GM12878 (cell line): ENCODE results near the gene TBX4. TPM values are rescaled to one million over a fixed set of nuclear protein-coding genes. Genes with fewer than 3 reads are reported as not detected.

Source experiments
- ATAC-seq: fragments of 200-7000 bp; cut with Tn5 transposase; 3 replicates; pipeline ENCODE4 v1.9.1; 2020; ENCODE audit warnings: mild to moderate bottlenecking, moderate library complexity
- BruUV-seq: library from RNA; stranded (reverse); fragments of 400-500 nt; replicated peaks from 2 replicates; lab custom pipeline; 2021; lab: Mats Ljungman, UMichigan
- CTCF ChIA-PET: fragments of 300-600 bp; sonication (Branson Sonifier 250); formaldehyde crosslinking; extraction: SDS; loops from one replicate; lab custom pipeline; 2021; ENCODE audit warnings: inconsistent platforms; lab: Yijun Ruan, JAX
- POLR2A ChIA-PET: fragments of 350-600 bp; formaldehyde crosslinking; extraction: SDS; loops from one replicate; lab custom pipeline; 2021; ENCODE audit warnings: inconsistent platforms; lab: Charles Lee
- RAD21 ChIA-PET: fragments of 300-600 bp; sonication (Branson Sonifier 250); formaldehyde crosslinking; loops from one replicate; lab custom pipeline; 2023; ENCODE audit warnings: antibody characterized with exemption; ENCODE audit not compliant: unreplicated experiment; lab: Charles Lee
- SMC1A ChIA-PET: fragments of 300-600 bp; sonication (Branson Sonifier 250); formaldehyde crosslinking; loops from one replicate; lab custom pipeline; 2023; ENCODE audit not compliant: unreplicated experiment, uncharacterized antibody; lab: Charles Lee
- DNase-seq: peaks from one replicate; pipeline ENCODE4 v3.0.0-alpha.2; 2011; ENCODE audit warnings: low read depth, low spot score
- FAIRE-seq: peaks from 3 replicates; lab custom pipeline; 2011; peaks lifted over from hg19 to GRCh38; lab: Jason Lieb, UNC
- H2AFZ ChIP-seq: 2 replicates; pipeline ENCODE4 v1.6.0; 2011; ENCODE audit warnings: low read depth, low read length, control low read depth; ENCODE audit not compliant: control insufficient read depth
- H3K27ac ChIP-seq: 2 replicates; pipeline ENCODE4 v1.5.1; 2011; ENCODE audit warnings: control low read depth; ENCODE audit not compliant: control insufficient read depth, insufficient read depth
- H3K27me3 ChIP-seq, 2 experiments: replicated peaks in 1 of 2; 2 replicates each; pipeline versions ENCODE4 v1.6.0 to v1.6.1; 2011; ENCODE audit warnings: low read length in 1 of 2; ENCODE audit not compliant: control insufficient read depth in 2 of 2, insufficient read depth in 2 of 2
- H3K36me3 ChIP-seq, 2 experiments: 2 replicates each; pipeline ENCODE4 v1.5.1; 2011; ENCODE audit warnings: low read length in 1 of 2; ENCODE audit not compliant: control insufficient read depth in 2 of 2, insufficient read depth in 2 of 2
- H3K4me1 ChIP-seq: 2 replicates; pipeline ENCODE4 v1.6.1; 2011; ENCODE audit warnings: mild to moderate bottlenecking, low read length, moderate library complexity, mixed read lengths; ENCODE audit not compliant: control insufficient read depth, insufficient read depth
- H3K4me2 ChIP-seq: 2 replicates; pipeline ENCODE4 v1.6.0; 2011; ENCODE audit warnings: control low read depth; ENCODE audit not compliant: control insufficient read depth, insufficient read depth
- H3K4me3 ChIP-seq: fragments of 200-600 bp; sonication (generic); 2 replicates; pipeline ENCODE4 v1.5.1; 2016
- H3K79me2 ChIP-seq: 2 replicates; pipeline ENCODE4 v1.6.0; 2011; ENCODE audit warnings: low read length; ENCODE audit not compliant: control insufficient read depth, insufficient read depth
- H3K9ac ChIP-seq: 2 replicates; pipeline ENCODE4 v1.8.0; 2011; ENCODE audit warnings: low read length, control low read depth, mixed read lengths; ENCODE audit not compliant: control insufficient read depth, insufficient read depth
- H3K9me3 ChIP-seq: replicated peaks from 3 replicates; pipeline ENCODE4 v1.5.1; 2011; ENCODE audit warnings: mild to moderate bottlenecking, low read length; ENCODE audit not compliant: control insufficient read depth, insufficient read depth
- H4K20me1 ChIP-seq: 2 replicates; pipeline ENCODE4 v1.6.0; 2011; ENCODE audit not compliant: control insufficient read depth, insufficient read depth
- POLR2AphosphoS5 ChIP-seq: IDR thresholded peaks from 2 replicates; pipeline ENCODE4 v1.6.1; 2011; ENCODE audit warnings: mild to moderate bottlenecking, low read length, inconsistent platforms
- WGBS: methylation state at CpG from one replicate; pipeline ENCODE4 v1.1.6; 2016; ENCODE audit warnings: low lambda C conversion rate; ENCODE audit not compliant: insufficient replicate concordance, insufficient coverage; ENCODE audit errors: missing lambda C conversion rate; 5-methylcytosine and 5-hydroxymethylcytosine counted together
- in situ Hi-C: fragments of 300-500 bp; cut with MboI; formaldehyde crosslinking; loops from 9 replicates; pipeline ENCODE4 v1.14.3; 2018; ENCODE audit warnings: mixed read lengths
- intact Hi-C: fragments of 100-400 bp; cut with micrococcal nuclease; formaldehyde crosslinking; loops from one replicate; pipeline ENCODE4 v1.14.2; 2022; ENCODE audit not compliant: unreplicated experiment
- polyA plus RNA-seq, 11 experiments: library from polyadenylated mRNA; depleted of rRNA in 4 of 11; unstranded in 6 of 11; stranded (reverse) in 5 of 11; fragments of >200 nt; fragmentation: Nextera tagmentation in 4 of 11; fragmentation: Illumina TruSeq in 1 of 11; extraction: Ambion mirVana in 4 of 11; extraction: Trizol in 1 of 11; gene quantifications; 1 replicate in 1 of 11; 2 replicates in 10 of 11; pipeline versions ENCODE4 v1.2.1 to v1.2.3, GENCODE V29; 2011 to 2016; ENCODE audit warnings: inconsistent platforms in 2 of 11, missing spikeins in 2 of 11, low read depth in 1 of 11
- total RNA-seq, 4 experiments: library from RNA; depleted of rRNA in 3 of 4; stranded (reverse); fragments of >200 nt in 3 of 4; fragmentation: Illumina TruSeq in 1 of 4; extraction: Trizol in 1 of 4; gene quantifications; 2 replicates each; pipeline versions ENCODE4 v1.2.1 to v1.2.3, GENCODE V29; 2013 to 2021
- TF ChIP-seq, protein P1 (sequence below): fragments of 450-650 bp; IDR thresholded peaks from 2 replicates; pipeline ENCODE4 v1.6.1; 2017; ENCODE audit warnings: mild to moderate bottlenecking, moderate library complexity
- TF ChIP-seq, protein P2 (sequence below): IDR thresholded peaks from 2 replicates; pipeline ENCODE4 v1.6.1; 2012; ENCODE audit warnings: low read depth, low read length, improper control_type of control experiment

TBX4 gene
- total and polyA plus RNA-seq, 10 of the 15 experiments (the other 5 are each of a cell fraction or from before 2014, with no cell fraction given) = 0.01 TPM; not detected in 9

- DNase-seq = no peak
- no peaks in the 10 kb centered on the region for H3K79me2 ChIP-seq
- TF ChIP-seq, protein P1, sequence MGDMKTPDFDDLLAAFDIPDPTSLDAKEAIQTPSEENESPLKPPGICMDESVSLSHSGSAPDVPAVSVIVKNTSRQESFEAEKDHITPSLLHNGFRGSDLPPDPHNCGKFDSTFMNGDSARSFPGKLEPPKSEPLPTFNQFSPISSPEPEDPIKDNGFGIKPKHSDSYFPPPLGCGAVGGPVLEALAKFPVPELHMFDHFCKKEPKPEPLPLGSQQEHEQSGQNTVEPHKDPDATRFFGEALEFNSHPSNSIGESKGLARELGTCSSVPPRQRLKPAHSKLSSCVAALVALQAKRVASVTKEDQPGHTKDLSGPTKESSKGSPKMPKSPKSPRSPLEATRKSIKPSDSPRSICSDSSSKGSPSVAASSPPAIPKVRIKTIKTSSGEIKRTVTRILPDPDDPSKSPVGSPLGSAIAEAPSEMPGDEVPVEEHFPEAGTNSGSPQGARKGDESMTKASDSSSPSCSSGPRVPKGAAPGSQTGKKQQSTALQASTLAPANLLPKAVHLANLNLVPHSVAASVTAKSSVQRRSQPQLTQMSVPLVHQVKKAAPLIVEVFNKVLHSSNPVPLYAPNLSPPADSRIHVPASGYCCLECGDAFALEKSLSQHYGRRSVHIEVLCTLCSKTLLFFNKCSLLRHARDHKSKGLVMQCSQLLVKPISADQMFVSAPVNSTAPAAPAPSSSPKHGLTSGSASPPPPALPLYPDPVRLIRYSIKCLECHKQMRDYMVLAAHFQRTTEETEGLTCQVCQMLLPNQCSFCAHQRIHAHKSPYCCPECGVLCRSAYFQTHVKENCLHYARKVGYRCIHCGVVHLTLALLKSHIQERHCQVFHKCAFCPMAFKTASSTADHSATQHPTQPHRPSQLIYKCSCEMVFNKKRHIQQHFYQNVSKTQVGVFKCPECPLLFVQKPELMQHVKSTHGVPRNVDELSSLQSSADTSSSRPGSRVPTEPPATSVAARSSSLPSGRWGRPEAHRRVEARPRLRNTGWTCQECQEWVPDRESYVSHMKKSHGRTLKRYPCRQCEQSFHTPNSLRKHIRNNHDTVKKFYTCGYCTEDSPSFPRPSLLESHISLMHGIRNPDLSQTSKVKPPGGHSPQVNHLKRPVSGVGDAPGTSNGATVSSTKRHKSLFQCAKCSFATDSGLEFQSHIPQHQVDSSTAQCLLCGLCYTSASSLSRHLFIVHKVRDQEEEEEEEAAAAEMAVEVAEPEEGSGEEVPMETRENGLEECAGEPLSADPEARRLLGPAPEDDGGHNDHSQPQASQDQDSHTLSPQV = no peak
- TF ChIP-seq POLR2AphosphoS5 = no peak
- TF ChIP-seq, protein P2, sequence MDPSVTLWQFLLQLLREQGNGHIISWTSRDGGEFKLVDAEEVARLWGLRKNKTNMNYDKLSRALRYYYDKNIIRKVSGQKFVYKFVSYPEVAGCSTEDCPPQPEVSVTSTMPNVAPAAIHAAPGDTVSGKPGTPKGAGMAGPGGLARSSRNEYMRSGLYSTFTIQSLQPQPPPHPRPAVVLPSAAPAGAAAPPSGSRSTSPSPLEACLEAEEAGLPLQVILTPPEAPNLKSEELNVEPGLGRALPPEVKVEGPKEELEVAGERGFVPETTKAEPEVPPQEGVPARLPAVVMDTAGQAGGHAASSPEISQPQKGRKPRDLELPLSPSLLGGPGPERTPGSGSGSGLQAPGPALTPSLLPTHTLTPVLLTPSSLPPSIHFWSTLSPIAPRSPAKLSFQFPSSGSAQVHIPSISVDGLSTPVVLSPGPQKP = no peak
- TF ChIP-seq, all 136 proteins: peak for 0
- BruUV-seq = no TSS peak
- Histone ChIP-seq H3K4me3 (no peak overlapping the region), H3K9ac (no peak overlapping the region), H4K20me1 (no peaks in the 10 kb centered on the region), H2AFZ (no peak overlapping the region), H3K27ac (no peak overlapping the region), H3K4me2 (no peak overlapping the region), H3K9me3 (peaks cover 1% of the 10 kb centered on the region; the same call in 1 of the 3 replicates), H3K27me3 (peaks cover under 1 to 2% of the 10 kb centered on the region in 2 experiments; a peak in 2 of 4 replicates), H3K4me1 (no peaks in the 10 kb centered on the region), H3K36me3 (no peaks in the 10 kb centered on the region)
- ChIA-PET SMC1A (interaction anchor here (1.4 kb wide), 1 partner anchor 10 kb away, joined by 3 read pairs; no protein-coding TSS in a partner anchor), CTCF (interaction anchor here (0.8 to 1.1 kb wide), 2 partner anchors 16 to 19 kb away, joined by 3 read pairs; no protein-coding TSS in a partner anchor), POLR2A (interaction anchor here (0.6 kb wide), 1 partner anchor 645 kb away, joined by 3 read pairs; no protein-coding TSS in a partner anchor), RAD21 (no interaction called here)
- ATAC-seq = no peak
- no peak for FAIRE-seq
- WGBS = 22% methylated on average over 2 of the region's 2 CpGs
- in situ Hi-C loops (loop anchor here (5.0 to 10.0 kb wide), 2 partner anchors 419 to 686 kb away; no protein-coding TSS in a partner anchor), intact Hi-C loops (loop anchor here (5.0 kb wide), 1 partner anchor 689 kb away; no protein-coding TSS in a partner anchor)
These were observed 33.8 kb upstream of the TBX4 start for GRCh38 chr17:61418449-61418848.
